Thyroid gland (tissue), 4 donors: Measurements from ENCODE around the gene HERPUD1.

Source experiments
- POLR2A ChIP-seq, 2 donors: fragments of 450-650 bp; IDR thresholded peaks; one replicate each; pipeline ENCODE4 v1.6.1; 2017; ENCODE audit warnings: antibody characterized with exemption in 2 of 2, mild to moderate bottlenecking in 2 of 2, moderate library complexity in 1 of 2
- TF ChIP-seq, protein P1 (sequence below), 6 experiments: fragments of 200-600 bp in 3 of 6; fragments of 450-650 bp in 3 of 6; sonication (generic) in 3 of 6; IDR thresholded peaks; one replicate each; pipeline ENCODE4 v1.5.1; 2016 to 2019; ENCODE audit warnings: antibody characterized with exemption in 6 of 6, mild to moderate bottlenecking in 2 of 6, inconsistent platforms in 1 of 6, moderate library complexity in 1 of 6

DNA sequence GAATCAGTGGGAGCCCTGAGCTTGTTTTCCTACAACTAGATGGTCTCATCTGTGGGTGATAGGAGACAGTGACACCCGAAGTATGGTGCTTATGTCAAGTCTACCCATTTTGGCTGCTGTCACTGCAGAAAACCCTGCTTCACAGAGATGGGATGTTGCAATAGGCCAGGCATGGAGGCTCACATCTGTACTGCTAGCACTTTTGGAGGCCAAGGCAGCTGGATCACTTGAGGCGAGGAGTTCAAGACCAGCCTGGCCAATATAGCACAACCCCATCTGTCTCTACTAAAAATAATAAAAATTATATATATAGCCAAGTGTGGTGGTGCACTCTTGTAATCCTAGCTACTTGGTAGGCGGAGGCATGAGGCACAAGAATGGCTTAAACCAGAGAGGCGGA is 2.3 kb upstream of the HERPUD1 start:
- TF ChIP-seq, protein P1, sequence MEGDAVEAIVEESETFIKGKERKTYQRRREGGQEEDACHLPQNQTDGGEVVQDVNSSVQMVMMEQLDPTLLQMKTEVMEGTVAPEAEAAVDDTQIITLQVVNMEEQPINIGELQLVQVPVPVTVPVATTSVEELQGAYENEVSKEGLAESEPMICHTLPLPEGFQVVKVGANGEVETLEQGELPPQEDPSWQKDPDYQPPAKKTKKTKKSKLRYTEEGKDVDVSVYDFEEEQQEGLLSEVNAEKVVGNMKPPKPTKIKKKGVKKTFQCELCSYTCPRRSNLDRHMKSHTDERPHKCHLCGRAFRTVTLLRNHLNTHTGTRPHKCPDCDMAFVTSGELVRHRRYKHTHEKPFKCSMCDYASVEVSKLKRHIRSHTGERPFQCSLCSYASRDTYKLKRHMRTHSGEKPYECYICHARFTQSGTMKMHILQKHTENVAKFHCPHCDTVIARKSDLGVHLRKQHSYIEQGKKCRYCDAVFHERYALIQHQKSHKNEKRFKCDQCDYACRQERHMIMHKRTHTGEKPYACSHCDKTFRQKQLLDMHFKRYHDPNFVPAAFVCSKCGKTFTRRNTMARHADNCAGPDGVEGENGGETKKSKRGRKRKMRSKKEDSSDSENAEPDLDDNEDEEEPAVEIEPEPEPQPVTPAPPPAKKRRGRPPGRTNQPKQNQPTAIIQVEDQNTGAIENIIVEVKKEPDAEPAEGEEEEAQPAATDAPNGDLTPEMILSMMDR (IDR thresholded peaks at IDR 0.05) = no peak
- TF ChIP-seq POLR2A (IDR thresholded peaks at IDR 0.05) = no peak
